Adipose tissue (tissue), 3 donors: ENCODE data around the gene PTBP2. TPM values are rescaled to one million over a fixed set of nuclear protein-coding genes. Genes with fewer than 3 reads are reported as not detected.
"Not testable (repeated sequence)": the region's sequence is repeated elsewhere in the genome, so short reads cannot be mapped to it uniquely, and the experiment has no call there.

Experiments used
- H3K27ac ChIP-seq: one replicate; pipeline ENCODE4 v1.5.1; 2013; ENCODE audit warnings: low read depth, low read length
- WGBS, 3 donors: extraction: QIAGEN DNeasy Blood & Tissue Kit; methylation state at CpG; one replicate each; pipeline ENCODE4 v1.1.7; 2013; 5-methylcytosine and 5-hydroxymethylcytosine counted together
- polyA plus RNA-seq, 3 donors: library from polyadenylated mRNA; stranded (reverse); fragments of 200-250 nt; gene quantifications; one replicate each; pipeline ENCODE4 v1.2.3, GENCODE V29; 2013
- donor health status: healthy with polysubstance abuse.
- donor health status: Bipolar disorder and iron deficiency.
- donor health status: healthy.

The PTBP2 gene
- polyA plus RNA-seq, 3 donors: 3.1 to 11.8 (median 7.6) TPM

GRCh38 chr1:96723377-96723776 is 1.8 kb downstream of the PTBP2 start:
- H3K27ac ChIP-seq: no peak overlapping the region
- WGBS, 3 donors: 40 to 47% (median 41%) methylated on average over 4 of the region's 4 CpGs

DNA sequence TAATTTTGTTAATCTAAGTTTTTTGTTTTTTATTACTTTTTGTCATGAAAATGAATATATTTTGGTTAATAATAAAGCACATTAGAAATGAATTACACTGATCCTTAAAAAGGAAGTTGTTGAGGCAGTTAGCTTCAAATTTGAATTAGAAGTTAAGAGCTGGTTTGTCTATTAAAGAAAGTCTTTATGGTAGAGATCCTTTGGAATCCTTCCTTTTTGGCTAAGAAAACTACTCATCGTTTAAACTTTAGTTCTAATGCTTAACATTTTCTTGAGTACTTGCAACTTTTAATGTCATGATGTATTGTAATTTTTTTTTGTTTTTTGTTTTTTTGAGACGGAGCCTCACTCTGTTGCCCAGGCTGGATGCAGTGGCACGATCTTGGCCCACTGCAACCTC is 2.4 kb downstream of the PTBP2 start:
- 65 to 71% (median 71%) methylated on average over 3 of the region's 3 CpGs for WGBS, 3 donors
- no peak overlapping the region for H3K27ac ChIP-seq

DNA sequence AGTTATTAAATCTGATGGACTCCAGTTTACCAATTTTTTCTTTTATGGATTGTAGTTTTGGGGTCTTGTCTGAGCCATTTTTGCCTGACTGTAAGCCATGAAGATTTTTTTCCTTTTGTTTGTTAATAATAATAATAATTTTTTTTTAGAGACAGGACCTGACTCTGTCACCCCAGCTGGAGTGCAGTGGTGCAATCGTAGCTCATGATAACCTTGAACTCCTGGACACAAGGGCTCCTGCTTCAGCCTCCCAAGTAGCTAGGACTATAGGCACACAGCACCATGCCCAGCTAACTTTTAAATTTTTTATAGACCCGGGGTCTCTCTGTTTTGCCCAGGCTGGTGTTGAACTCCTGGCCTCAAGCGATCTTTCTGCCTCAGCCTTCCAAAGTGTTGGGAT is 6.3 kb downstream of the PTBP2 start:
- 77 to 97% (median 91%) methylated on average over 3 of the region's 3 CpGs for WGBS, 3 donors

DNA sequence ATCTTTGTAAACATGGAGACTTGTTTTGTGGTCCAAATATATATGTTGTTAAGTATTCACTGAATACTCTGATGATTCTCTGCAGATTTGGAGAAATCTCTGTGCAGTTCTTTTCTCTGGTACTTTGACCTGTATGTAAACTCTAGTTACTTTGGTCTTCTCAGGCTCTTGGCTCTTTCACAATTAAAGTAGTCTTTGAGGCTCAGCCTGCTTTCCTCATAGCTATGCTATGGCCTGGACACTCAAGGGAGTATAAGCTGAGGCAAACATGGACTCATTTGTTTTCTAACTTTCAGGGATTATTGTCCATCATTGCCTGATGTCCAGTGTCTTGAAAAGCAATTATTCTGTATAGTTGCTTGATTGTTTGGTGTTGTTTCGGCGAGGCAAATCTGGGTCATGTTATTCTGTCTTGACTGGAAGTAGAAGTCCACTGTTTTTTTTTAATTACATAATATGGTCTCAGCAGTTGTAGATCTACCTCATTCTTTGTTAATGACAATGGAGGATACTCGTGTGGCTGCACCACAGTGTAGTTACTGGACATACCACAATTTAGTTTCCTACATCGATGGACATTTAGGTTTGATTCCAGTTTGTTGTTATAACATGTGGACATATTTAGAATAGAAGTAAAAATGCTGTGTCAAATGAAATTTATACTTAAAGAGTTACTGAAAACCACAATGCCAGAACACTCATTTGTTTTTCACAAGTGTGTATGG is 9.2 kb downstream of the PTBP2 start:
- 72 to 76% (median 75%) methylated on average over 4 of the region's 4 CpGs for WGBS, 3 donors
- no peak overlapping the region for H3K27ac ChIP-seq

More for the DNA sequence above, 6.3 kb downstream of the PTBP2 start:
- no peak overlapping the region for H3K27ac ChIP-seq

GRCh38 chr1:96741335-96741734 is 19.8 kb downstream of the PTBP2 start:
- WGBS, 3 donors: 96 to 98% (median 98%) methylated on average over 5 of the region's 5 CpGs
- H3K27ac ChIP-seq: no peak overlapping the region

DNA sequence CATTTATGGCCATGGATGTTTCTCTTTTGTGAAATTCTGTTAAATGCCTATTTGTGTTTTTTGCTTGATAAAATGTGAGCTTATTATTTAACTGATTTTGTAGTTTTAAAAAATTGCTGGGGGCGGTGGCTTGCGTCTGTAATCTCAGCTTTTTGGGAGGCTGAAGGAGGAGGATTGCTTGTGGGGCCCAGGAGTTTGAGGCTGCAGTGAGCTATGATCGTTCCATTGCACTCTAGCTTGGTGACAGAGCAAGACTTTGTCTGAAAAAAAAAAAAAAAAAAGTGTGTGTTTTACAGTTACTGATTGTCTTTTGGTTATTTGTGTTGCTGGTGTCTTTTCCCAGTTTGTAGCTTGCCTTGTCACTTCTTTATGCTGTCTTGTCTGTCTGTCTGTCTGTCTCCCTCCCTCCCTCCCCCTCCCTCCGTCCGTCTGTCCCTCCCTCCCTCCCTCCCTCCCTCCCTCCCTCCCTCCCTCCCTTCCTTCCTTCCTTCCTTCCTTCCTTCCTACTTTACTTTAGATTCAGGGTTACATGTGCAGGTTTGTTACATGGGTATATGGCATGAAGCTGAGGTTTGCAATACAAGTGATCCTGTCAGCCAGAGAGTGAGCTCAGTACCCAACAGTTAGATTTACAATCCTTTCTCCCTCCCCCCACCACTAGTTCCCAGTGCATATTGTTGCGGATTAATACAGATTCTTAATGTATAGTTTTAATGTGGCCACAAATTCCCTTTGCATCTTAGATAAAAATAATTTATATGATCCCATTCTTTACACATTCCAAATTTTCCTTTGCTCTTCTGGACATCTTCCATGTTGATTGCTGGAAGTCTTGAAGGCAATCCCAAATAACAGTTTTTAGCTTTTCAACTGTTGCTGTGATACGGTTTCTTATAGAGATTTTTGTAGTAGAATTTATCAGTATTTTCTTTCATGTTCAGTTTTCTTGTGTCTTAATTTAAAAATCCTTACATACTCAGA is 25.1 kb downstream of the PTBP2 start:
- 70 to 79% (median 78%) methylated on average over 5 to 7 of the region's 7 CpGs for WGBS, 3 donors
- H3K27ac ChIP-seq: no peak overlapping the region

DNA sequence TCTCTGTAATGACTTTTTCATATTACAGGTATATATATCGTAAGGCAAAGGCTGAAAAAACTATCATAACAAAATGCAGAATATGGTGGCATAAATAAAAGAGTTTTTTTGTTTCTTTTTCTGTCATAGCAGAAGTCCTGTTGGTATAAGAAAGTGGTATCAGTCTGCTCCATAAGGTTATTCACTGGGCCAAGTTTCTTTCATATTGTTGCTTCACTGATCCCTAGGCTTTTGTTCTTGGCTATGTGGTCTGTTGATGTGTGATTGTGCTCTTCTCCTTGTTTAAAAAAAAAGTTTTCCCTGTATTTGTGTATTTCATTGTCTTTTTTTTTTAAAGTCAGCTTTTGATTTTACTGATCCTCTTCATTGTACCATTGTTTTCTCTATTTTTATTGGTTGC is 26.0 kb downstream of the PTBP2 start:
- 92 to 95% (median 93%) methylated on average over 1 of the region's 1 CpG for WGBS, 3 donors
- H3K27ac ChIP-seq: no peak overlapping the region

- no peak overlapping the region for H3K27ac ChIP-seq
- WGBS, 3 donors: 72 to 89% (median 84%) methylated on average over 3 of the region's 3 CpGs
Measured at GRCh38 chr1:96748078-96748477, 26.5 kb downstream of the PTBP2 start.

GRCh38 chr1:96749618-96750017 is 28.0 kb downstream of the PTBP2 start:
- WGBS, 3 donors: 25 to 57% (median 55%) methylated on average over 2 of the region's 2 CpGs
- H3K27ac ChIP-seq: no peak overlapping the region

DNA sequence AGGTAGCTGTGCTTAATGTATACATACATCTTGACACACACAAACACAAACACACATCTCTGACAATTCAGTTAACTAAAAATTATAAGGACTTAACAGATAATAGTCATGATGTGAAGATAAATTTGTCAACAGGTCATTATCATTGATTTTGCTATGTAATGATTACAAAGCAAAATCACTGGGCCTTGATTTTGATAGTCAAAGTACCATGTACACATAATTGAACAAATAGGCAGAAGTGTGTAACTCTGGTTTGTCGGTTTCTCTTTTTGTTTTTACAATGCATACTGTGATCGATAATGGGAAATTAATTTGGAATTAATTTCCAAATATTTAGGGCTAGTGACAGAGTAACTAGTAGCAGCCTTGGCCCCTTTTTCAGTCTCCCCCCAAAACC is 30.8 kb downstream of the PTBP2 start:
- no peak overlapping the region for H3K27ac ChIP-seq
- WGBS, 3 donors: 86 to 98% (median 95%) methylated on average over 2 of the region's 2 CpGs

DNA sequence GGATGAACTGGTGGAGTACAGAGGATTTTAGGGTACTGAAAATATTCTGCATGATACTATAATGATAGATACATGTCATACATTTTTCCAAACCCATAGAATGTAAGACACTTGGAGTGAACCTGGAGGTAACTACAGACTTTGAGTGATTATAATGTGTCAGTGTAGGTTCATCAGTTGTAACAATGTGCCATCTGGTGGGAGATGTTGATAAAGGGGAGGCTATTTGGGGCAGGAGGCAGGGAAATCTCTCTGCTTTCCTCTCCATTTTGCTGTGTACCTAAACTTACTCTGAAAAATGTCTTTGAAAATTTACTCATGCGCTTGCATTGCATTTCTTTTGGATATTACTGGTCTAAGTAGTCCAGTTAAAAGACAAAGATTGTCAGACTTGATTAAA is 35.2 kb downstream of the PTBP2 start:
- H3K27ac ChIP-seq: no peak overlapping the region

GRCh38 chr1:96762586-96762985 is 41.0 kb downstream of the PTBP2 start:
- H3K27ac ChIP-seq: not testable (repeated sequence)
- WGBS, 3 donors: 97 to 100% (median 97%) methylated on average over 17 to 36 of the region's 36 CpGs

More for the DNA sequence above, 35.2 kb downstream of the PTBP2 start:
- WGBS, 3 donors: 96 to 100% (median 100%) methylated on average over 1 of the region's 1 CpG

GRCh38 chr1:96763514-96763913 is 41.9 kb downstream of the PTBP2 start:
- 93 to 100% (median 100%) methylated on average over 1 to 4 of the region's 4 CpGs for WGBS, 3 donors
- H3K27ac ChIP-seq: no peak overlapping the region

GRCh38 chr1:96764469-96764868 is 42.9 kb downstream of the PTBP2 start:
- H3K27ac ChIP-seq: no peak overlapping the region

GRCh38 chr1:96771847-96772246 is 50.3 kb downstream of the PTBP2 start:
- WGBS, 3 donors: 93 to 96% (median 95%) methylated on average over 2 of the region's 2 CpGs
- no peak overlapping the region for H3K27ac ChIP-seq

GRCh38 chr1:96772349-96772748 is 50.8 kb downstream of the PTBP2 start:
- H3K27ac ChIP-seq: no peak overlapping the region
- 85 to 93% (median 89%) methylated on average over 1 of the region's 1 CpG for WGBS, 3 donors

DNA sequence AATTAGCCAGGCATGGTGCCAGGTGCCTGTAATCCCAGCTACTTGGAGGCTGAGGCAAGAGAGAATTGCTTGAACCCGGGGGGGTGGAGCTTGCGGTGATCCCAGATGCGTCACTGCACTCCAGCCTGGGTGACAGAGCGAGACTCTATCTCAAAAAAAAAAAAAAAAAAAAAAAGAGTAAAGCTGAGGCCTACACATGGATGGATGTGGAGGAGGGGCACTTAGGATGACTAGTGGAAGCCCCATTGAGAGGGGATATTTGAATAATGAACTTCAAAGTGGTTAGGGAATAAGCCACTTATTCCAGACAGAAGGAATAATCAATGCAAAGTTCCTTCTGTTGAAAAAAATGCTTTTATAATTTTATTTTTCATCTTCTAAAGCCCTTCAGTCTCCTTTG is 51.4 kb downstream of the PTBP2 start:
- 96 to 100% (median 97%) methylated on average over 4 of the region's 4 CpGs for WGBS, 3 donors
- H3K27ac ChIP-seq: no peak overlapping the region

DNA sequence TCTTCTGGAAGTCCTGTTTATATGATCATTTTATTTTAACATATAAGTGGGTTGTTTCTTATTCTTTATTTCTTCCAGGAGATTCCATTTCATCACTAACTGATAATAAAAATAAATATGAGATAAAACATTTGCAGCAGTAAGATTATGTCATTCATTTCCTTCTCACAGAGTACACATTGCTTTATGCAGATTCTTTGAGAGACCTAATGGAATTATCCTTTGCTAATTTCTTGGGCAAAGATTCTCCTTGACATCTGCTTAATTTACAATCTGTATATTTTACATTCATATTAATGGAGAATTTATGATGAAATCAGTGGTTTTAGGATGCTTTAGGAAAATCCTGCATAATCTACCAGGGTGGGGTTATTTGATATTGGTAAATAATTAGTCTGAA is 60.6 kb downstream of the PTBP2 start:
- H3K27ac ChIP-seq: no peak overlapping the region

DNA sequence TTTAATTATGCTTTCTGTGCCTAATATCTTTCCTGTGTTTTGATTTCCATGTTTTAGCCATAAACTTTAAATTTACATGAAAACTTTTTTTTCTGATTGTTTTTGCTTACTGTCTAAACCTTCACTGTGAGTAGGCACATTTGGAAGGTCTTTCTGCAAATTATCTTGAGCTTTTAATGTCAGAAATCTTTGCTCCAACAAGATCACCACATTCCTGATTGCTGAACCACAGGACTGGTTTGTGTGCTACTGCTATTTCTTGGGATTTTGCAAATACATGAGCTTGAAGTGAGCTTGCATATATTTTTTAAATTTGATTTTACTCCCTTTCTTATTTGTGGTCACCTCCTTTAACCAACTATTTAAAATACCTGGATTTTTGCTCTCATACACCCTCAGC is 61.3 kb downstream of the PTBP2 start:
- no peak overlapping the region for H3K27ac ChIP-seq

- 95 to 99% (median 99%) methylated on average over 2 of the region's 2 CpGs for WGBS, 3 donors
- no peak overlapping the region for H3K27ac ChIP-seq
Measured at GRCh38 chr1:96790599-96790998, 69.0 kb downstream of the PTBP2 start.
